IPS-18a (cell line): ENCODE data around the gene LDLR.
"Not testable (repeated sequence)": the region's sequence is repeated elsewhere in the genome, so short reads cannot be mapped to it uniquely, and the experiment has no call there.

Source experiments
- H3K27ac ChIP-seq: one replicate; pipeline ENCODE4 v1.5.1; 2013; ENCODE audit warnings: low read length
- H3K27me3 ChIP-seq: one replicate; pipeline ENCODE4 v1.6.1; 2013; ENCODE audit warnings: mild to moderate bottlenecking, low read length; ENCODE audit not compliant: control insufficient read depth, insufficient read depth
- H3K36me3 ChIP-seq: one replicate; pipeline ENCODE4 v1.6.1; 2013; ENCODE audit warnings: low read depth, low read length; ENCODE audit not compliant: control insufficient read depth
- H3K4me1 ChIP-seq: one replicate; pipeline ENCODE4 v1.6.1; 2013; ENCODE audit warnings: low read depth, low read length; ENCODE audit not compliant: control insufficient read depth
- H3K4me3 ChIP-seq: one replicate; pipeline ENCODE4 v1.5.1; 2013; ENCODE audit warnings: low read length
- H3K9ac ChIP-seq: one replicate; pipeline ENCODE4 v1.6.1; 2013; ENCODE audit warnings: mild to moderate bottlenecking, low read length, moderate library complexity
- H3K9me3 ChIP-seq: one replicate; pipeline ENCODE4 v1.6.1; 2013; ENCODE audit warnings: low read depth, low read length; ENCODE audit not compliant: control insufficient read depth

The LDLR gene

DNA sequence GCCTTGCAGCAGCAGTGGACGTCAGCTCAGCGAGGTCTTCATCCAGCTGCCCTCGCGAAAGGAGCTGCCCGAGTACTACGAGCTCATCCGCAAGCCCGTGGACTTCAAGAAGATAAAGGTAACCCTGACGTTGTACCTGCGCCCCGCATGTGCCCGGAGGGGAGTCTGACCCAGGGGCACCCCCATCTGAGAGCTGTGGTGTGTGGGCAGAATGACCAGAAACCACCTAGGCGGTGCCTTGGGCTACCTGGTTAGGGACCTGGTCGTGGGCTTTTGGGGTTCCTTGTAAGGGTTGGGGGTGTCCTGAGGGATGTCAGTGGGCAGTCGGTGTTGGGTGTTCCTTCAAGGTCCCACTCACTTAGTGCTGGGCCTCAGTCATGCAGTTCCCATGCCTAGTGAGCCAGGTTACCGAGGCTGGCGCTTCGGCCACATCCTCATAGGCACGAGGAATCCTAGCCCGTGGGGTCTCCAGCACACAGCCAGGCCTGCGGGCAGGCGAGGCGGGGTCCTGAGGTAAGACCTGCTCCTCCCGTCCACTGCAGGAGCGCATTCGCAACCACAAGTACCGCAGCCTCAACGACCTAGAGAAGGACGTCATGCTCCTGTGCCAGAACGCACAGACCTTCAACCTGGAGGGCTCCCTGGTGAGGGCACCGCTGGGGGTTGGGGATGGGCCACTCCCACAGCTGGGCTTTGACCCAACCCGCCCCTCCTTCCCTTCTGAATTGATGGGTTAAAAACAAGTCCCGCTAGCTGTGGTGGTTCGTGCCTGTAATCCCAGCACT lies 30.8 kb upstream of the LDLR start:
- Histone ChIP-seq H3K4me1 (no peaks in the 10 kb centered on the region), H3K36me3 (peaks cover 43% of the 10 kb centered on the region), H3K4me3 (no peak overlapping the region), H3K9ac (no peak overlapping the region), H3K9me3 (no peaks in the 10 kb centered on the region), H3K27me3 (no peaks in the 10 kb centered on the region), H3K27ac (no peak overlapping the region)

DNA sequence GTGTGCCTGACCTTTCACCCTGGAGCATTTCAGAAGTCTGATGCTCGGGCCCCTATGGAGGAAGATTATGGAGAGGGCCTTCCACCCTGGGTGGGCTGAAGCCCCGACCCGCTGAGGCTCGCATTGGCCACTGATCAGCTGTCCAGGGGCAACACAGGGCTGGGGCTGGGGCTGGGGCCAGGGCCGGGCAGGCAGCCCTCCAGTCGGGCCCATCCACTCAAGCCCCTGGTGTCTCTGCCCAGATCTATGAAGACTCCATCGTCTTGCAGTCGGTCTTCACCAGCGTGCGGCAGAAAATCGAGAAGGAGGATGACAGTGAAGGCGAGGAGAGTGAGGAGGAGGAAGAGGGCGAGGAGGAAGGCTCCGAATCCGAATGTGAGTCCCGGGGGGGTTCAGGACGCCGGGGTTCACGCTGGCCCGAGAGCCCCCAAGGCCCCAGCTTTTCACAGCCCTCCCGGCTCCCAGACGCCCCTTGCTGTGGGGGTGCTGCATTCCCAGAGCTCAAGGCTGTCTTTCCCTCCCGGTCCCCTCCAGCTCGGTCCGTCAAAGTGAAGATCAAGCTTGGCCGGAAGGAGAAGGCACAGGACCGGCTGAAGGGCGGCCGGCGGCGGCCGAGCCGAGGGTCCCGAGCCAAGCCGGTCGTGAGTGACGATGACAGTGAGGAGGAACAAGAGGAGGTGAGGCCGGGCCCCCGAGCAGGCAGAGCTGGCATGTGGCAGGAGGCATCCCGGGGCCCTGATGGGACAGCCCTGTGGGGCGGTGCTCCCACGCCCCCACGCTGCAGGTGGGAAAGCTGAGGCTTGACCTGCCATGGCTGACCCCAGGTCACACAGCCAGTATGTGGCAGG lies 29.5 kb upstream of the LDLR start:
- no peak overlapping the region for H3K9ac ChIP-seq
- no peaks in the 10 kb centered on the region for H3K4me1 ChIP-seq
- no peaks in the 10 kb centered on the region for H3K9me3 ChIP-seq
- no peak overlapping the region for H3K27ac ChIP-seq
- peaks cover 37% of the 10 kb centered on the region for H3K36me3 ChIP-seq
- H3K27me3 ChIP-seq, result no peaks in the 10 kb centered on the region
- H3K4me3 ChIP-seq, result no peak overlapping the region

DNA sequence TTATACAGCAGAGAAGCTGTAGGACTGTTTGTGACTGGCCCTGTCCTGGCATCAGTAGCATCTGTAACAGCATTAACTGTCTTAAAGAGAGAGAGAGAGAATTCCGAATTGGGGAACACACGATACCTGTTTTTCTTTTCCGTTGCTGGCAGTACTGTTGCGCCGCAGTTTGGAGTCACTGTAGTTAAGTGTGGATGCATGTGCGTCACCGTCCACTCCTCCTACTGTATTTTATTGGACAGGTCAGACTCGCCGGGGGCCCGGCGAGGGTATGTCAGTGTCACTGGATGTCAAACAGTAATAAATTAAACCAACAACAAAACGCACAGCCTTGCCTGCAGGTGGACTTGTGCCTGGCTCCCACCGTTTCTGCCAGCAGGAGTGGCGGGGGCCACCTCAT lies 27.3 kb upstream of the LDLR start:
- Histone ChIP-seq H3K9me3 (no peaks in the 10 kb centered on the region), H3K27ac (no peak overlapping the region), H3K9ac (no peak overlapping the region), H3K27me3 (no peaks in the 10 kb centered on the region), H3K36me3 (peaks cover 31% of the 10 kb centered on the region), H3K4me3 (no peak overlapping the region), H3K4me1 (no peaks in the 10 kb centered on the region)

DNA sequence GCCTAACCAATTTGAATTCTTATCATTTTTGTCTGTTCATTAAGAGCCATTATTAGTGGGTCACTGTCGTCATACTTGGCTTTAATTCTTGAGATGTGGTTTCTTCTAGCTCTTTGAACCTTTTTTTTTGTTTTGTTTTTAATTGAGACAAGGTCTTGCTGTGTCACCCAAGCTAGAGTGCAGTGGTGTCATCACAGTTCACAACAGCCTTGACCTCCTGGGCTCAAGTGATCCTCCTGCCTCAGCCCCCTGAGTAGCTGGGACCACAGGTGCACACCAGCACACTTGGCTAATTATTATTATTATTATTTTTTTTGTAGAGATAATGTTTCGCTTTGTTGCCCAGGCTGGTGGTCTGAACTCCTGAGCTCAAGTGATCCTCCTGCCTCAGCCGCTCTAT lies 25.8 kb upstream of the LDLR start:
- H3K27ac ChIP-seq, result no peak overlapping the region
- no peak overlapping the region for H3K9ac ChIP-seq
- H3K36me3 ChIP-seq, result peaks cover 31% of the 10 kb centered on the region
- H3K27me3 ChIP-seq, result no peaks in the 10 kb centered on the region
- H3K4me1 ChIP-seq, result no peaks in the 10 kb centered on the region
- no peaks in the 10 kb centered on the region for H3K9me3 ChIP-seq
- H3K4me3 ChIP-seq, result no peak overlapping the region

DNA sequence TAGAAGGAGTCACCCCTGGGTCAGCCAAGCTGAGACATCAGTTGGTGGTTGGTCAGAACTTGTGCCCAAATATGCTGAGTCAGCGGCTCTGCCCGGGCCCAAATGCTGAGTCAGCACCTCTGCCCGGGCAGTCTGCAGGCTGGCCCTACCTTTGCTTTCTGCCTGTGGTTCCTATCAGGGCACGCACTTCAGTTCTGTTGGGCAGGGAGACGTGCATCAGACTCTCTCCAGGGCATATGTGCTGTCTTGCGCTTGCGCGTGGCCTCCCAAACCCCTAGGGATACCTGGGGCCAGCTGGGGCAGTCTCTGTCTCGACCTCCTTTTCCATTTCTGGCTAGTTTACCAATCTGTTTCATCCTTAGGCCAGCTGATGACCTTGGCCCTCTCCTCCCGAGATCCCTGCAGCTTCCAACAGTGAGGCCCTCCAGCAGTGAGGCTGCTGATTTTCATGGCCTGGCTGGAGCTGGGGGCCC lies 24.4 kb upstream of the LDLR start:
- H3K9me3 ChIP-seq, result no peaks in the 10 kb centered on the region
- peaks cover 3% of the 10 kb centered on the region for H3K4me1 ChIP-seq
- no peak overlapping the region for H3K27ac ChIP-seq
- H3K27me3 ChIP-seq, result no peaks in the 10 kb centered on the region
- H3K36me3 ChIP-seq, result peaks cover 22% of the 10 kb centered on the region
- no peak overlapping the region for H3K4me3 ChIP-seq
- no peak overlapping the region for H3K9ac ChIP-seq

DNA sequence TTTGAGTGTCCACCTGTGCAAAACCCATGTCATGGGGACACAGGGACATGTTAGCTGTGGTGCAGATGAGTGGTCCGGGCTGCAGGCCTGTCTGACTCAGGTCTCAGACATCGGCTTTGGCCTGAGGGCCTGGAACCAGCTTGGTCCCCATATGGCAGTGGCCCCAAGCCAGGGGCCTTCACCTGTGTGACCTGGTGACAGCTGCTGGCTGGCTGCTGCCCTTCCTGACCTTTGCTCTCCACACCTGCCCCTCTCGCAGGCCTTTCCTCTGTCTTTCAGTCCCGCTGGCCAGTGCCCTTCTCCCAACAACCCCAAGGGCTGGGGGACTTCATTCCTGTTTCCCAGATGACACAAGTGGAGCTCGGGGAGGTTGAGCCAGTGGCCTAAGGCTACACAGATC lies 22.9 kb upstream of the LDLR start:
- Histone ChIP-seq H3K27ac (no peak overlapping the region), H3K27me3 (no peaks in the 10 kb centered on the region), H3K4me1 (peaks cover 3% of the 10 kb centered on the region), H3K9ac (no peak overlapping the region), H3K9me3 (no peaks in the 10 kb centered on the region), H3K36me3 (peaks cover 13% of the 10 kb centered on the region), H3K4me3 (no peak overlapping the region)

DNA sequence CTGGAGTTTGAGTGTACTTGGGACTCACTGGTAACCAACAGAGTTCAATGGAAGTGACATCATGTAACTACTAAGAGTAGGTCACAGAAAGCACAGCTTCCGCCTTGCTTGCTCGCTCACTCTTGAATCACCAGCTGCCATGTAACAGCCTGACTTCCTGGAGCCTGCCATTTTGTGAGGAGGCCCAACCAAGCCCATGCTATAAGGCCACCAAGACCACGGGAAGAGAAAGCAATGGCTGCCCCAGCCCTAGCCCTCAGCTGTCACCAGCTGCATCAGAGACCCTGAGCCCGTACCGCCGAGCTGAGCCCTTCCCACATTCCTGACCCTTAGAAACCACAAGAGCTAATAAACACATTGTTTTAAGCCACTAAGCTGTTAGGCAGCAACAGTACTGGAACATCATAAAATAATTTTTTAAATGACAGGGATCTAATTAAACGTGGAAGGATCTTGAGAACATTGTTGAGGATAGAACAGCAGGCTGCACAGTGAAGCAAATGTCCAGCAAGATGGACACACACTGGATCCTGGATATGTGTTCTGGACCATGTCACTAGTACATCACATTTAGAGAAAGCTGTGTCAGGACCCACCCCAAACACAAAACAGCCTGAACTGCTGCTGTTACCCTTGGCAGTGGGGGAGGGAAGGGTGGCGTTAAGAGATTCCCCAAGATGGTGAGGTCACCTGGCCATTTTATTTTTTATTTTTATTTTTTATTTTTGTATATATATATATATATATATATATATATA lies 21.7 kb upstream of the LDLR start:
- no peak overlapping the region for H3K27ac ChIP-seq

DNA sequence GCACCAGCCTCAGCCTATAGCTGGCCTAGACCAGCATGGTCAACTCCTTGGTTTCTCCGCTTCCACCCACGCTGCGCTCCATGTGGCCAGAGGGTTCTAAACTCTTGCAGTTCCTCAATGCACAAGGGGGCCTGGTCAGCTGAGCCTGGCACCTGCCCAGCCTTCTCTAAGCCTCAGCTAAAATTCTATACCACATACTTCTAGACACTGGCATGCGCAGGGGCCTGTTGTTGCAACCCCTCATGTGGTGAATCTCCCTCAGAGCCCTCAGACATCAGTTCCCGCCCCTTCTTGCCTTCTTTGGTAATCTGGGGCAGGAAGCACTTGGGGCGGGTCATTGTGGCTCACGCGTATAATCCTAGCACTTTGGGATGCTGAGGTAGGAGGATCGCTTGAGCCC lies 19.7 kb upstream of the LDLR start:
- H3K4me3 ChIP-seq, result no peak overlapping the region
- H3K4me1 ChIP-seq, result peaks cover 3% of the 10 kb centered on the region
- no peaks in the 10 kb centered on the region for H3K36me3 ChIP-seq
- no peak overlapping the region for H3K9ac ChIP-seq
- H3K27ac ChIP-seq, result no peak overlapping the region
- H3K9me3 ChIP-seq, result no peaks in the 10 kb centered on the region
- no peaks in the 10 kb centered on the region for H3K27me3 ChIP-seq

More for the DNA sequence above, 21.7 kb upstream of the LDLR start:
- Histone ChIP-seq H3K9ac (no peak overlapping the region), H3K27me3 (no peaks in the 10 kb centered on the region), H3K36me3 (peaks cover 5% of the 10 kb centered on the region), H3K4me1 (peaks cover 3% of the 10 kb centered on the region), H3K4me3 (no peak overlapping the region), H3K9me3 (no peaks in the 10 kb centered on the region)

DNA sequence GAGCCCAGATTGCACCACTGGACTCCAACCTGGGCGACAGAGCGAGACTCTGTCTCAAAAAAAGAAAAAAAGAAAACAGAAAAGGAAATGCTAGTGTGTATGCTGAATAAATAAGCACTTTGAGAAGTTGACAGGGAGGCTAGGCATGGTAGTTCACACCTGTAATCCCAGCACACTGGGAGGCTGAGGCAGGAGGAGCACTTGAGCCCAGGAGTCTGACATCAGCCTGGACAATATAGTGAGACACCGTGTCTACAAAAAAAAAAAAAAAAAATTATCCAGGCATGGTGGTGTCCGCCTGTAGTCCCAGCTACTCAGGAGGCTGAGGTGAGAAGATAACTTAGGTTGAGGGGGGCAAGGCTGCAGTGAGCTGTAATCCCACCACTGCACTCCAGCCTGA lies 19.1 kb upstream of the LDLR start:
- H3K27me3 ChIP-seq, result no peaks in the 10 kb centered on the region
- H3K27ac ChIP-seq, result no peak overlapping the region
- H3K9ac ChIP-seq, result no peak overlapping the region
- no peaks in the 10 kb centered on the region for H3K9me3 ChIP-seq
- H3K4me1 ChIP-seq, result peaks cover 3% of the 10 kb centered on the region
- no peak overlapping the region for H3K4me3 ChIP-seq
- no peaks in the 10 kb centered on the region for H3K36me3 ChIP-seq

DNA sequence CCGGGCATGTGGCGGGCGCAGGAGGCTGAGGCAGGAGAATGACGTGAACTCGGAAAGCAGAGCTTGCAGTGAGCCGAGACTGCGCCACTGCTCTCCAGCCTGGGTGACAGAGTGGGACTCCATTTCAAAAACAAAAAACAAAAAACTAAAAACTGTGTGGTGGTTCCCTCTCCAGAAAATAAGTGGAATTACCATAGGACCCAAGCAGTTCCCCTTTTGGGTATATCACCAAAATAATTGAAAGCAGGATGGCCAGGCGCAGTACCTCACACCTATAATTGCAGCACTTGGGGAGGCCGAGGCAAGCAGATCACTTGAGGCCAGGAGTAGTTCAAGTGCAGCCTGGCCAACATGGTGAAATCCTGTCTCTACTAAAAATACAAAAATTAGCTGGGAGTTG lies 15.7 kb upstream of the LDLR start:
- Histone ChIP-seq H3K9ac (no peak overlapping the region), H3K4me3 (no peak overlapping the region), H3K4me1 (peaks cover 3% of the 10 kb centered on the region), H3K27me3 (no peaks in the 10 kb centered on the region), H3K9me3 (no peaks in the 10 kb centered on the region), H3K27ac (no peak overlapping the region), H3K36me3 (no peaks in the 10 kb centered on the region)

DNA sequence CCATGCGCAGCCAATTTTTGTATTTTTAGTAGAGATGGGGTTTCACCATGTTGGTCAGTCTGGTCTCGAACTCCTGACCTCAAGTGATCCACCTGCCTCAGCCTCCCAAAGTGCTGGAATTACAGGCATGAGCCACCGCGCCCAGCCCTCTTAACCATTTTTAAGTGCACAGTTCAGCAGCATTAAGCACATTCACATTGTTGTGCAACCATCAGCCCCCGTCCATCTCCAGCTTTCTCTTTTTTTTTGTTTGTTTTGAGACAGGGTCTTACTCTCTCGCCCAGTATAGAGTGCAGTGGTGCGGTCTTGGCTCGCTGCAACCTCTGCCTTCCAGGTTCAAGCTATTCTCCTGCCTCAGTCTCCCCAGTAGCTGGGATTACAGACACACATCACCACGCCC lies 12.5 kb upstream of the LDLR start:
- not testable (repeated sequence) for H3K27me3 ChIP-seq, H3K27ac ChIP-seq, H3K9ac ChIP-seq, H3K4me1 ChIP-seq, H3K36me3 ChIP-seq, H3K4me3 ChIP-seq, H3K9me3 ChIP-seq
